GM19397 (cell line): ENCODE measurements around the gene CSTF3.
A peak's percentile ranks its signal among the peaks of the same experiment; 100 is the strongest.

Experiments
- ATAC-seq: cut with Tn5 transposase; IDR thresholded peaks from one replicate; pipeline ENCODE4 v1.9.1; 2021; ENCODE audit warnings: mild to moderate bottlenecking, moderate library complexity; ENCODE audit not compliant: unreplicated experiment

The CSTF3 gene

GRCh38 chr11:33045551-33046255 lies 115.6 kb downstream of the CSTF3 start:
- no peak for ATAC-seq

- no peak for ATAC-seq
These were observed 117.0 kb downstream of the CSTF3 start for GRCh38 chr11:33044285-33044756.

- no peak for ATAC-seq
These were observed 118.0 kb downstream of the CSTF3 start for GRCh38 chr11:33043221-33043830.

- no peak for ATAC-seq
These were observed 120.3 kb downstream of the CSTF3 start for GRCh38 chr11:33040862-33041453.

- ATAC-seq, result peak; percentile 5
These were observed 121.0 kb downstream of the CSTF3 start for GRCh38 chr11:33040033-33040861.

GRCh38 chr11:33039274-33040032 lies 121.8 kb downstream of the CSTF3 start, which contains the start of gene TCP11L1:
Gene TCP11L1, plus strand, starts transcription at chr11:33039572. Its CDS starts 4,202 bp downstream, at chr11:33043774.
- ATAC-seq, result peak; percentile 80

- ATAC-seq, result no peak
These were observed 126.3 kb downstream of the CSTF3 start for GRCh38 chr11:33035011-33035410.
